K562 (cell line): ENCODE data around the gene PON1. TPM values are rescaled to one million over a fixed set of nuclear protein-coding genes. Genes with fewer than 3 reads are reported as not detected.

Experiments used
- CLOCK ChIP-seq: fragments of 250-450 bp; sonication (Bioruptor Pico); IDR thresholded peaks from 2 replicates; pipeline ENCODE4 v1.4.0; 2020; ENCODE audit warnings: mild to moderate bottlenecking, moderate library complexity, borderline replicate concordance
- E2F5 ChIP-seq: sonication (generic); formaldehyde crosslinking; IDR thresholded peaks from 2 replicates; pipeline ENCODE4 v1.8.0; 2022; ENCODE audit warnings: mild to moderate bottlenecking, missing genetic modification reagents
- LCOR ChIP-seq: sonication (generic); formaldehyde crosslinking; IDR thresholded peaks from 2 replicates; pipeline ENCODE4 v1.8.0; 2022; ENCODE audit warnings: mild to moderate bottlenecking, missing genetic modification reagents
- PRDM10 ChIP-seq: fragments of 450-650 bp; IDR thresholded peaks from 2 replicates; pipeline ENCODE4 v1.6.1; 2018; ENCODE audit not compliant: partially characterized antibody
- SFPQ ChIP-seq: fragments of 200-400 bp; formaldehyde crosslinking; IDR thresholded peaks from 2 replicates; pipeline ENCODE4 v1.6.1; 2017; ENCODE audit warnings: mild to moderate bottlenecking, low read depth, low read length, moderate library complexity
- SMAD3 ChIP-seq: fragments of 450-650 bp; formaldehyde crosslinking; conservative IDR thresholded peaks from 2 replicates; pipeline ENCODE4 v1.4.0; 2020; ENCODE audit warnings: mild to moderate bottlenecking
- SMARCC2 ChIP-seq: fragments of 450-650 bp; IDR thresholded peaks from 2 replicates; pipeline ENCODE4 v1.6.1; 2017; ENCODE audit warnings: antibody characterized with exemption, moderate library complexity, mild to moderate bottlenecking, low read depth
- SREBF2 ChIP-seq: sonication (generic); formaldehyde crosslinking; IDR thresholded peaks from 2 replicates; pipeline ENCODE4 v1.4.0; 2020; ENCODE audit warnings: mild to moderate bottlenecking, missing genetic modification reagents
- ZNF124 ChIP-seq: sonication (generic); formaldehyde crosslinking; IDR thresholded peaks from 2 replicates; pipeline ENCODE4 v1.8.1; 2022; ENCODE audit warnings: missing genetic modification reagents
- ZNF224 ChIP-seq: sonication (generic); formaldehyde crosslinking; IDR thresholded peaks from 2 replicates; pipeline ENCODE4 v1.8.0; 2022; ENCODE audit warnings: mild to moderate bottlenecking, missing genetic modification reagents
- ZNF277 ChIP-seq: fragments of 250-450 bp; sonication (Bioruptor Pico); IDR thresholded peaks from 2 replicates; pipeline ENCODE4 v1.8.0; 2022; ENCODE audit warnings: inconsistent platforms, mild to moderate bottlenecking, moderate library complexity, borderline replicate concordance
- ZNF778 ChIP-seq: fragments of 450-650 bp; formaldehyde crosslinking; IDR thresholded peaks from 2 replicates; pipeline ENCODE4 v1.4.0; 2020; ENCODE audit warnings: mild to moderate bottlenecking, moderate library complexity
- polyA plus RNA-seq, 8 experiments: library from polyadenylated mRNA; depleted of rRNA in 4 of 8; stranded (reverse) in 5 of 8; unstranded in 3 of 8; fragments of >200 nt; fragmentation: Nextera tagmentation in 2 of 8; fragmentation: Illumina TruSeq in 1 of 8; extraction: Ambion mirVana in 2 of 8; extraction: Trizol in 1 of 8; gene quantifications; 2 replicates each; pipeline versions ENCODE4 v1.2.1 to v1.2.3, GENCODE V29; 2011 to 2014; ENCODE audit warnings: inconsistent platforms in 1 of 8, missing spikeins in 1 of 8
- total RNA-seq, 7 experiments: library from RNA; depleted of rRNA in 6 of 7; stranded (reverse); fragments of >200 nt in 6 of 7; fragmentation: Illumina TruSeq in 2 of 7; extraction: Trizol in 2 of 7; gene quantifications; 2 replicates each; pipeline versions ENCODE4 v1.2.1 to v1.2.3, GENCODE V29; 2011 to 2021; ENCODE audit warnings: low replicate concordance in 1 of 7

PON1 gene
- total and polyA plus RNA-seq, 9 of the 15 experiments (the other 6 are each of a cell fraction or from before 2014, with no cell fraction given) = not detected

- TF ChIP-seq PRDM10 (no peak), SFPQ (no peak), ZNF124 (no peak), ZNF224 (no peak), SMARCC2 (no peak), LCOR (no peak), E2F5 (CRISPR knock-in tag) (no peak), ZNF778 (CRISPR knock-in tag) (no peak), SREBF2 (CRISPR knock-in tag) (no peak), SMAD3 (CRISPR knock-in tag) (no peak), CLOCK (no peak), ZNF277 (CRISPR knock-in tag) (no peak)
Observed at GRCh38 chr7:95318501-95319100, 5.7 kb downstream of the PON1 start (continued).
